HG03280 (cell line): Measurements from ENCODE around the gene GOLGA7B.

Source experiments
- ATAC-seq: cut with Tn5 transposase; IDR thresholded peaks from one replicate; pipeline ENCODE4 v1.9.1; 2021; ENCODE audit warnings: mild to moderate bottlenecking, moderate library complexity; ENCODE audit not compliant: unreplicated experiment

GOLGA7B gene

GRCh38 chr10:97866524-97867219 lies 17.0 kb downstream of the GOLGA7B start:
- ATAC-seq = no peak

GRCh38 chr10:97867220-97867800 lies 17.7 kb downstream of the GOLGA7B start:
- no peak for ATAC-seq

- no peak for ATAC-seq
These were observed 18.6 kb downstream of the GOLGA7B start for GRCh38 chr10:97868134-97868685.

- peak; percentile 89 for ATAC-seq
These were observed 19.7 kb downstream of the GOLGA7B start for GRCh38 chr10:97869091-97870042.

- ATAC-seq = no peak
These were observed 21.3 kb downstream of the GOLGA7B start for GRCh38 chr10:97870990-97871389.

GRCh38 chr10:97873569-97873968 lies 23.9 kb downstream of the GOLGA7B start:
- no peak for ATAC-seq

- ATAC-seq = no peak
These were observed 24.7 kb downstream of the GOLGA7B start for GRCh38 chr10:97874332-97874731.

GRCh38 chr10:97875391-97875790 lies 25.7 kb downstream of the GOLGA7B start:
- ATAC-seq = no peak

GRCh38 chr10:97876402-97876801 lies 26.8 kb downstream of the GOLGA7B start:
- no peak for ATAC-seq

- no peak for ATAC-seq
These were observed 29.6 kb downstream of the GOLGA7B start for GRCh38 chr10:97879241-97879640.

GRCh38 chr10:97880109-97880508 lies 30.5 kb downstream of the GOLGA7B start:
- no peak for ATAC-seq

GRCh38 chr10:97882142-97883091 lies 32.8 kb downstream of the GOLGA7B start:
- ATAC-seq = no peak

- no peak for ATAC-seq
These were observed 33.4 kb downstream of the GOLGA7B start for GRCh38 chr10:97883092-97883485.

GRCh38 chr10:97886286-97886685 lies 36.6 kb downstream of the GOLGA7B start:
- no peak for ATAC-seq

GRCh38 chr10:97887399-97887798 lies 37.8 kb downstream of the GOLGA7B start:
- ATAC-seq = no peak

- ATAC-seq = no peak
These were observed 38.5 kb downstream of the GOLGA7B start for GRCh38 chr10:97888134-97888533.

- ATAC-seq = no peak
These were observed 39.1 kb downstream of the GOLGA7B start for GRCh38 chr10:97888641-97889262.

- ATAC-seq = no peak
These were observed 40.0 kb downstream of the GOLGA7B start for GRCh38 chr10:97889461-97890265.
